HepG2 (cell line): ENCODE results near the gene PGAP1. TPM values are rescaled to one million over a fixed set of nuclear protein-coding genes. Genes with fewer than 3 reads are reported as not detected.

Source experiments
- ATAC-seq: fragments of 200-7000 bp; cut with Tn5 transposase; 3 replicates; pipeline ENCODE4 v1.9.1; 2020; ENCODE audit warnings: mild to moderate bottlenecking, moderate library complexity
- BruUV-seq: library from RNA; stranded (reverse); fragments of 400-500 nt; replicated peaks from 2 replicates; lab custom pipeline; 2021; lab: Mats Ljungman, UMichigan
- CTCF ChIA-PET: fragments of 300-600 bp; formaldehyde crosslinking; extraction: SDS; loops from one replicate; lab custom pipeline; 2021; ENCODE audit warnings: low total read pairs, inconsistent platforms, low intra/inter-chr PET ratio; lab: Yijun Ruan, JAX
- POLR2A ChIA-PET: fragments of 350-600 bp; sonication (Branson Sonifier 250); formaldehyde crosslinking; loops from one replicate; lab custom pipeline; 2020; ENCODE audit warnings: antibody characterized with exemption, inconsistent platforms; lab: Yijun Ruan, JAX
- DNase-seq: peaks from one replicate; pipeline ENCODE4 v3.0.0-alpha.2; 2015; ENCODE audit warnings: low spot score
- FAIRE-seq: peaks from 3 replicates; lab custom pipeline; 2011; peaks lifted over from hg19 to GRCh38; lab: Jason Lieb, UNC
- H2AFZ ChIP-seq: one replicate; pipeline ENCODE4 v1.6.1; 2011; ENCODE audit warnings: low read length, inconsistent platforms
- H3K27ac ChIP-seq: fragments of 300-600 bp; 3 replicates; pipeline ENCODE4 v1.8.0; 2011; ENCODE audit warnings: mixed run types, mild to moderate bottlenecking, mixed read lengths, low read length, inconsistent platforms; ENCODE audit not compliant: insufficient read depth; ENCODE audit errors: extremely low read length
- H3K27me3 ChIP-seq, 2 experiments: fragments of 200-600 bp in 1 of 2; 2 replicates in 1 of 2; 3 replicates in 1 of 2; pipeline versions ENCODE4 v1.6.0 to v1.8.0; 2011; ENCODE audit warnings: low read length in 2 of 2, mild to moderate bottlenecking in 2 of 2, moderate library complexity in 2 of 2, inconsistent platforms in 1 of 2; ENCODE audit not compliant: insufficient read depth in 2 of 2, control insufficient read depth in 1 of 2
- H3K36me3 ChIP-seq, 2 experiments: fragments of 200-600 bp in 1 of 2; replicated peaks in 1 of 2; 2 replicates in 1 of 2; 3 replicates in 1 of 2; pipeline versions ENCODE4 v1.5.1 to v1.8.0; 2011; ENCODE audit warnings: low read length in 2 of 2, inconsistent platforms in 1 of 2; ENCODE audit not compliant: insufficient read depth in 2 of 2, control insufficient read depth in 1 of 2
- H3K4me1 ChIP-seq: 2 replicates; pipeline ENCODE4 v1.5.1; 2012; ENCODE audit warnings: low read length, inconsistent platforms; ENCODE audit not compliant: insufficient read depth
- H3K4me2 ChIP-seq: 2 replicates; pipeline ENCODE4 v1.6.0; 2011; ENCODE audit warnings: low read depth, low read length, inconsistent platforms
- H3K4me3 ChIP-seq, 3 experiments: fragments of 200-600 bp in 1 of 3; sonication (generic), shearing (Covaris generic) in 1 of 3; replicated peaks in 1 of 3; 2 replicates each; pipeline ENCODE4 v1.5.1; 2011 to 2016; ENCODE audit warnings: low read length in 3 of 3, inconsistent platforms in 2 of 3, low read depth in 2 of 3, mild to moderate bottlenecking in 2 of 3, control low read depth in 1 of 3, mixed read lengths in 1 of 3; ENCODE audit not compliant: insufficient read depth in 1 of 3
- H3K79me2 ChIP-seq: one replicate; pipeline ENCODE4 v1.6.1; 2011; ENCODE audit warnings: low read length, inconsistent platforms; ENCODE audit not compliant: insufficient read depth
- H3K9ac ChIP-seq: 2 replicates; pipeline ENCODE4 v1.6.0; 2011; ENCODE audit warnings: mild to moderate bottlenecking, low read depth, low read length, inconsistent platforms; ENCODE audit not compliant: insufficient read depth
- H3K9me3 ChIP-seq: 2 replicates; pipeline ENCODE4 v1.5.1; 2012; ENCODE audit warnings: mild to moderate bottlenecking, low read length
- H4K20me1 ChIP-seq: 2 replicates; pipeline ENCODE4 v1.6.0; 2011; ENCODE audit warnings: inconsistent platforms, mild to moderate bottlenecking, low read length, moderate library complexity; ENCODE audit not compliant: insufficient read depth
- AHDC1 ChIP-seq: sonication (generic); formaldehyde crosslinking; IDR thresholded peaks from 2 replicates; pipeline ENCODE4 v1.5.1; 2020; ENCODE audit warnings: mild to moderate bottlenecking, missing genetic modification reagents, borderline replicate concordance
- ATF1 ChIP-seq: IDR thresholded peaks from 2 replicates; pipeline ENCODE4 v1.6.1; 2016; ENCODE audit warnings: mild to moderate bottlenecking, control low read depth
- JDP2 ChIP-seq: sonication (generic); formaldehyde crosslinking; IDR thresholded peaks from 2 replicates; pipeline ENCODE4 v1.8.1; 2022; ENCODE audit warnings: missing genetic modification reagents, borderline replicate concordance
- MLX ChIP-seq: IDR thresholded peaks from 2 replicates; pipeline ENCODE4 v1.6.1; 2016
- RFX5 ChIP-seq: IDR thresholded peaks from 2 replicates; pipeline ENCODE4 v1.6.1; 2011; ENCODE audit warnings: low read depth, low read length, improper control_type of control experiment
- RFXANK ChIP-seq: IDR thresholded peaks from 2 replicates; pipeline ENCODE4 v1.6.1; 2016
- SMYD3 ChIP-seq: sonication (generic); formaldehyde crosslinking; IDR thresholded peaks from 2 replicates; pipeline ENCODE4 v1.8.1; 2023; ENCODE audit warnings: mild to moderate bottlenecking, missing genetic modification reagents
- ZFP41 ChIP-seq: sonication (generic); formaldehyde crosslinking; IDR thresholded peaks from 2 replicates; pipeline ENCODE4 v1.4.0; 2020; ENCODE audit warnings: mild to moderate bottlenecking, missing genetic modification reagents, borderline replicate concordance
- ZNF510 ChIP-seq: sonication (generic); formaldehyde crosslinking; IDR thresholded peaks from 2 replicates; pipeline ENCODE4 v1.4.0; 2020; ENCODE audit warnings: low read depth, mild to moderate bottlenecking, missing genetic modification reagents
- ZNF580 ChIP-seq: IDR thresholded peaks from 2 replicates; pipeline ENCODE4 v1.6.1; 2016; ENCODE audit warnings: low read depth, borderline replicate concordance
- WGBS: methylation state at CpG from one replicate; pipeline ENCODE4 v1.1.6; 2017; ENCODE audit warnings: low lambda C conversion rate; 5-methylcytosine and 5-hydroxymethylcytosine counted together
- in situ Hi-C: cut with HindIII; loops from 2 replicates; pipeline ENCODE4 v1.10.0; 2017; ENCODE audit warnings: low pct_unique_long_range_greater_than_20kb; ENCODE audit not compliant: extremely low pct_ligation_motif_present
- intact Hi-C: fragments of 100-400 bp; cut with micrococcal nuclease; formaldehyde crosslinking; loops from one replicate; pipeline ENCODE4 v1.10.0; 2022; ENCODE audit not compliant: unreplicated experiment
- polyA plus RNA-seq, 8 experiments: library from polyadenylated mRNA; depleted of rRNA in 3 of 8; stranded (reverse) in 7 of 8; unstranded in 1 of 8; fragments of >200 nt; fragmentation: Illumina TruSeq in 4 of 8; extraction: Trizol in 4 of 8; gene quantifications; 2 replicates each; pipeline versions ENCODE4 v1.2.1 to v1.2.3, GENCODE V29; 2011 to 2016; ENCODE audit warnings: low read depth in 4 of 8, missing spikeins in 1 of 8, mixed read lengths in 1 of 8; ENCODE audit not compliant: insufficient read depth in 1 of 8
- total RNA-seq, 5 experiments: library from RNA; depleted of rRNA; stranded (reverse); fragments of >200 nt; fragmentation: Illumina TruSeq; extraction: Trizol; gene quantifications; 2 replicates each; pipeline ENCODE4 v1.2.3, GENCODE V29; 2016; ENCODE audit warnings: low read depth in 1 of 5

The PGAP1 gene
- total and polyA plus RNA-seq, 2 of the 13 experiments (the other 11 are each of a cell fraction or from before 2014, with no cell fraction given) = 4.1 to 6.4 TPM

GRCh38 chr2:196966061-196966460, 39.6 kb upstream of the PGAP1 start:
- Histone ChIP-seq H3K4me3 (no peak overlapping the region), H3K79me2 (no peaks in the 10 kb centered on the region), H3K27ac (no peak overlapping the region), H3K9ac (no peak overlapping the region), H3K4me2 (no peak overlapping the region), H3K9me3 (no peaks in the 10 kb centered on the region), H2AFZ (no peak overlapping the region), H3K27me3 (0 out of 5 replicates have a peak, but pooled peaks cover 0 to 3% of the 10 kb centered on the region in 2 experiments), H3K4me1 (no peaks in the 10 kb centered on the region), H4K20me1 (0 out of 2 replicates have a peak, but pooled peaks cover 3% of the 10 kb centered on the region), H3K36me3 (no peaks in the 10 kb centered on the region)
- DNase-seq (no peak), FAIRE-seq (no peak), ATAC-seq (no peak)
- 2% methylated on average over 3 of the region's 3 CpGs for WGBS
- intact Hi-C loops (no loop called here), in situ Hi-C loops (no loop called here)
- ChIA-PET POLR2A (no interaction called here), CTCF (no interaction called here)
- no peak for TF ChIP-seq MLX
- no peak for TF ChIP-seq SMYD3
- TF ChIP-seq ZNF510 (CRISPR knock-in tag) = no peak
- no TSS peak for BruUV-seq

GRCh38 chr2:196965651-196966050, 39.1 kb upstream of the PGAP1 start:
- no peak for FAIRE-seq
- no TSS peak for BruUV-seq
- 0 out of 5 replicates have a peak, but pooled peaks cover 0 to 3% of the 10 kb centered on the region in 2 experiments for H3K27me3 ChIP-seq
- H3K36me3 ChIP-seq = no peaks in the 10 kb centered on the region
- ChIA-PET CTCF (no interaction called here), POLR2A (no interaction called here)
- H3K4me3 ChIP-seq = no peak overlapping the region
- no peaks in the 10 kb centered on the region for H3K9me3 ChIP-seq
- H3K27ac ChIP-seq = no peak overlapping the region
- H3K9ac ChIP-seq = no peak overlapping the region
- intact Hi-C loops (no loop called here), in situ Hi-C loops (no loop called here)
- H3K79me2 ChIP-seq = no peaks in the 10 kb centered on the region
- no peak for ATAC-seq
- no peak overlapping the region for H3K4me2 ChIP-seq
- 30% methylated on average over 4 of the region's 4 CpGs for WGBS
- H2AFZ ChIP-seq = no peak overlapping the region
- no peak for DNase-seq
- H4K20me1 ChIP-seq = 0 out of 2 replicates have a peak, but pooled peaks cover 3% of the 10 kb centered on the region
- no peaks in the 10 kb centered on the region for H3K4me1 ChIP-seq
- no peak for TF ChIP-seq JDP2 (CRISPR knock-in tag)
- no peak for TF ChIP-seq RFXANK
- TF ChIP-seq RFX5 = no peak
- TF ChIP-seq ZFP41 (CRISPR knock-in tag) = no peak
- TF ChIP-seq ATF1 = no peak
- no peak for TF ChIP-seq ZNF580 (CRISPR knock-in tag)
- no peak for TF ChIP-seq AHDC1 (CRISPR knock-in tag)
